Measurements from ENCODE around the gene NTSR1.
A peak's percentile ranks its signal among the peaks of the same experiment; 100 is the strongest.

The NTSR1 gene

GRCh38 chr20:62694868-62695267 lies 13.8 kb upstream of the NTSR1 start:
- no peak for DNase-seq

- DNase-seq, result no peak
Measured at GRCh38 chr20:62695448-62696414, 12.9 kb upstream of the NTSR1 start.

- DNase-seq, result no peak
Measured at GRCh38 chr20:62696434-62696957, 12.1 kb upstream of the NTSR1 start.

- no peak for DNase-seq
Measured at GRCh38 chr20:62696989-62697388, 11.6 kb upstream of the NTSR1 start.

- no peak for DNase-seq
Measured at GRCh38 chr20:62697468-62697912, 11.1 kb upstream of the NTSR1 start.

- DNase-seq, result no peak
Measured at GRCh38 chr20:62698231-62698630, 10.4 kb upstream of the NTSR1 start.

- no peak for DNase-seq
Measured at GRCh38 chr20:62699296-62699695, 9.3 kb upstream of the NTSR1 start.

- DNase-seq, result no peak
Measured at GRCh38 chr20:62699741-62700140, 8.9 kb upstream of the NTSR1 start.

GRCh38 chr20:62700261-62700930 lies 8.2 kb upstream of the NTSR1 start:
- no peak for DNase-seq

- DNase-seq, result no peak
Measured at GRCh38 chr20:62701161-62702012, 7.2 kb upstream of the NTSR1 start.

- DNase-seq, result no peak
Measured at GRCh38 chr20:62702013-62702300, 6.7 kb upstream of the NTSR1 start.

GRCh38 chr20:62702895-62703852 lies 5.5 kb upstream of the NTSR1 start:
- DNase-seq, result peak; percentile 70

GRCh38 chr20:62703853-62704228 lies 4.8 kb upstream of the NTSR1 start:
- no peak for DNase-seq

GRCh38 chr20:62704341-62704948 lies 4.2 kb upstream of the NTSR1 start:
- DNase-seq, result peak; percentile 21

- DNase-seq, result no peak
Measured at GRCh38 chr20:62705627-62706026, 3.0 kb upstream of the NTSR1 start.

- no peak for DNase-seq
Measured at GRCh38 chr20:62706344-62706743, 2.3 kb upstream of the NTSR1 start.

GRCh38 chr20:62706857-62707256 lies 1.8 kb upstream of the NTSR1 start:
- no peak for DNase-seq

- no peak for DNase-seq
Measured at GRCh38 chr20:62707276-62707920, 1.2 kb upstream of the NTSR1 start.

- DNase-seq, result peak; percentile 35
Measured at GRCh38 chr20:62707921-62708521, 615 bp upstream of the NTSR1 start.

GRCh38 chr20:62709537-62709905 lies 885 bp downstream of the NTSR1 start:
- DNase-seq, result no peak

Data from hematopoietic multipotent progenitor cell treated with erythropoietin and hydrocortisone succinate and interleukin-3 and kit ligand, for 4 days (in vitro differentiated cells).